Colon (tissue), 2 donors: Measurements from ENCODE around the gene CISD1.

ENCODE experiments used
- FAIRE-seq: peaks from 2 replicates; lab custom pipeline; 2012; peaks lifted over from hg19 to GRCh38; lab: Jason Lieb, UNC
- donor health status: control.
- donor health status: control.

Gene CISD1

DNA sequence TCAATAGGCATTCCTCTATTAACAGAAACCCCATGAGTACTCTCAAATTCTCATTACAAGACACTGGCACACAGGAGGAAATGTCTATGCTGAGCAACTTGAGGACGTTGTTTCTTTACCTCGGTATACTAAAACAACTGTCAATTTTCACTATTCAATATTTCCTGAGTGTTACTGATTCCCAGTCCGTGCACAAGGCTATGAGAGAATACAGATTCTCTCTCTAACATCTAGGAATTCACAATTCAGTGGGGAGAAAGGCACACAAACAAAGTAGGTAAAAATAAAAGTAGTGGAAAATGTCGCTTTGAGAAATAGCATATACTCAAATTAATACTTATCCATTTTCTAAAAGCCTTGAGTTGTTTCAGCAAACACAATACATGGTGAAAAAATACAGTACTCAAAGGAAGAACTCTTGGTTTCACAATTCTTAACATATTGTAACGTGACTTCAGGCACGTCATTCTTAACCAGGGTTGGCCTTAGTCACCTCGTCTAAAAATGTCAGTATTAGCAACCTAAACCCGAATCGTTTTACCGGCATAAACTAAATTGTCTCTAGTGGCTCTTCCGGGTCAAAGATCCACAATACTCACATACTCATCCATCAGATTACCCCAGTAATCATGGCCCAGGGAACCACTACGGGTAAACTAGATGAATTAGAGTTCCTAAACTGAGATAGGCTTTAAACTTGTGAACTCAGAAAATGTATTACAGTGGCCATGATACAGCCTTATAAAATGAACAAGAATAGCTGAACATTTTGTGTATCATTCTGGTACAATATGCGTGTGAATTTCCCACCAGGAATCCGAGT, 2.7 kb upstream of the CISD1 start:
- no peak for FAIRE-seq

GRCh38 chr10:58266826-58267712, 1.9 kb upstream of the CISD1 start:
- FAIRE-seq: no peak

DNA sequence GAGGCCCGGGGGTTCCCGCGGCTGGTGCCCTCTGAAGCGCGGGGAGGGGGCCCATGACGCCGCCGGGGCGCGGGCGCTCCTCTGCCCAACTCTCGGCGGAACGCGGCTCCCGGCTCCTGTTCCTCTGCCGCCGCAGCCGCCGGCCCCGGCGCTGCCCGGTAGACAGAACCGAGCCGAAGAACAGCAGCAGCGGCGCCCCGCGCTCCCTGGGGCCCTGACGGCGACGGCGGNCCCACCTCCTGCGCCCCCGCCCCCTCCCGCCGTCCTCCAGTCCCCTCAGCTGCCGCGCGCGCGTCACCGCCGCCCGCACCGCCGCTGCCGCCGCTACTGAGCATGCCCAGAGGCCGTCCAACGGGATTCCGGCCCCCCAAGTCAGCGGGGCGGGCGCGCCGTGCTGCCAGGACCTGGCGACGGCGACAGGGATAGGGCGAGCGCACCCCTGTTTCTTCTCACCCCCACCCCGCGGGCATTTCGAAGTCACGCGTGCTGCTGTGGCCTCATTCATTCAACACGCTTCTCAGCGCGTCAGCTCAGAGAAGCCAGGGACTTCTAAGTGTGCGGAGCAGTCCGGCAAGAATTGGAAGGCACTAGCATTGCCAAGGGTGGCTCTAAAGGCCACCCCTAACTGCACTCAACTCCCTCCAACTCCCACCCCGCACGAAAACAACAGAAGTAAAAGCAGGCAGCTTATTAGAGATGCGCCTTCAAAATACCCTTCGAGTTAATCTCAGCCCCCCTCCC, 1.1 kb upstream of the CISD1 start, which contains the start of gene IPMK:
TSS of gene IPMK (minus strand) at position 182 of the 741 bp plus-strand sequence. CDS start 283 bp downstream, outside the sequence.
- FAIRE-seq: no peak

GRCh38 chr10:58268454-58268945, 462 bp upstream of the CISD1 start:
- FAIRE-seq: no peak

DNA sequence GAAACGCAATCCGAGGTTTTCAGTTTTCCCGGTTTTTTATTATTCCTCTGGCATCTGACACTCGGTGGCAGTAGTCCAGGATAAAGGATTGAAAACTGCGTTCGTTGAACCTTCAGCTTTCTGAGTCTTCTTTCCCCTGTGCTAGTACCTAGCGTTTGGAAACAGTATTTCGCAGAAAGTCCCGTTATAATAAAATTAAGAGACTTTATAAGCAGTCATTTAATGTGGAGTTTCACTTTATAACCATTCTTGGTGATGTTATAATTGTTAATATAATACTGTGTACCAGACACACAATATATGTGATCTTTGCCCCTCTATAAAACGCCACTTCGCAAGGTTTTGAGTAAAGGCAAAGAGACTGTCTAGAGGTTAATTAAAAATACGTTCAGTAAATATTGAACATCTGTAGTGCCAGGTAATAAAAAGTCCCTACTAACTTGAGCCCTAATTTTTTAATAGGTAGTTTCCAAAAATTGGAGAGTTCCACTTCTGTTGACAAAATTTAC, 874 bp downstream of the CISD1 start:
- FAIRE-seq: no peak

- no peak for FAIRE-seq
These were observed 6.3 kb downstream of the CISD1 start for GRCh38 chr10:58275261-58275660.

GRCh38 chr10:58275908-58276307, 6.9 kb downstream of the CISD1 start:
- FAIRE-seq: no peak

DNA sequence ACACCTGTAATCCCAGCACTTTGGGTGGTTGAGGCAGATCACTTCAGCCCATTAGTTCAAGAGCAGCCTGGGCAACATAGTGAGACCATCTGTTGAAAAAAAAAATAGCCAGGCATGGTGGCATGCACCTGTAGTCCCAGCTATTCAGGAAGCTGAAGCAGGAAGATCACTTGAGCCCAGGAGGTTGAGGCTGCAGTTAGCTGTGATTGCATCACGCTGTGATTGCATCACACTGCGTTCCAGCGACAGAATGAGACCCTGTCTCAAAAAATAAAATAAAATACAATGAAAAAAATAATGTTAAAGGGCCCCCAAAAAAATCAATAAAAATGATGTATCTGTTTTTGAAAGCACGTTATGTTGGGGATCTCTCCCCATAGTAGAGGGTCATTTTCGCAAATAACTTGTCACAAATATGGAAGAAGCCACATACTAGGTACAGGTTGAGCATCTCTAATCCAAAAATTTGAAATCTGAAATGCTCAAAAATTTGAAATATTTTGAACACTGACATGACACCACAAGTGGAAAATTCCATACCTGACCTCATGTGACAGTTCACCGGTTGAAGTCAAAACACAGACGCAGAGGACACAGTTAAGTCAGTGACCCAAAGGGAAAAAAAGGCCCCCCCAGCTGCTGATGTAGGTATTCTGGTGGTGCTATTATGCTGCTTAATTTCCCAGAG, 9.5 kb downstream of the CISD1 start:
- FAIRE-seq: no peak

GRCh38 chr10:58278962-58279307, 10.0 kb downstream of the CISD1 start:
- no peak for FAIRE-seq

- no peak for FAIRE-seq
These were observed 11.5 kb downstream of the CISD1 start for GRCh38 chr10:58280477-58280876.

DNA sequence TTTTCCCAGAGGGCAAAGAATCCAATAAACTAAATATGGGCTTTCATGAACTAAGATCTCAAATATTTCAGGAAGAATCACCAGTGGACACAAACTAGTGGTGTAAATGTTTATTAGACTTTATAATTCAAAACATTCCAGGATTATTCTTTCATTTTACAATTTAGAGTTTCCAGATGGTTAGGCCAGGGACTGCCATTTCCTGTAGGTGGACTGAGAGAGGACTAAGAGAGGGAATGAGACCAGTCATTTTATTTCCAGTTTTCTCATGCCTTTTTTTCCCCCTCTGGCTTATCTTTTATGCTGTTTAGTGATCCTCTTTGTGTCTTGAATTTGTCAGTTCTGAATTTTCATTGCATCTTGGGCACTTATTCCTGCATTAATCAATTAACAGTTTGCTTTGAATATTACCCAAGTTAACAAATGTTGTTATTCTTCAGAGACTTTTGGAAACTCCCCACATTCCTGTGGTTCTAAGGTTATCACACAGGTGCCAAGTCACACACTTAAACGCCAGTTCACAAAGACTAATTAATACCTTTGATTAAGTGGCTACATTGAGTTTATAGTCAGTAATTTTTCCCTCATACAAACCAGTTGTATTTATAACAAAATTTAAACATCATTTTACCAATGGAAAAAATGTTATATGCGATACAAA, 12.3 kb downstream of the CISD1 start:
- no peak for FAIRE-seq

DNA sequence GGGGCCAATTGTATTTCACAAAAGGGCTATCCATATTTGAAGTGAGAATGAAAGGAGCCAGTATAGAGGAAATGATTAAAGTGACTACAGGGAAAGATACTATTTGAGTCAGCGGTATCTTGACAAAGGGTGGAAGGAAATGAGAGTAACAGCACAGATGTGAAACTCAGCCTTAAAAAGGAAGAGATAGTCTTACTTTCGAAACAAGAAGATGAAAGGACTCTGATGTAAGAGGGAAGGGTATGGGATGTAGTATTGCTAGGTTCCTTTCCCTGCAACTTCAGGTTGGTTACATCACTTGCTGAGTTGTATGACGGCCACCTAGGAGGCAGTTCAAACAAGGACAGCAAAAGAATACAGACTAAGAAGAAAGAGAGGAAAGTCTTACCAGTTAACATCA, 13.7 kb downstream of the CISD1 start:
- FAIRE-seq: no peak

DNA sequence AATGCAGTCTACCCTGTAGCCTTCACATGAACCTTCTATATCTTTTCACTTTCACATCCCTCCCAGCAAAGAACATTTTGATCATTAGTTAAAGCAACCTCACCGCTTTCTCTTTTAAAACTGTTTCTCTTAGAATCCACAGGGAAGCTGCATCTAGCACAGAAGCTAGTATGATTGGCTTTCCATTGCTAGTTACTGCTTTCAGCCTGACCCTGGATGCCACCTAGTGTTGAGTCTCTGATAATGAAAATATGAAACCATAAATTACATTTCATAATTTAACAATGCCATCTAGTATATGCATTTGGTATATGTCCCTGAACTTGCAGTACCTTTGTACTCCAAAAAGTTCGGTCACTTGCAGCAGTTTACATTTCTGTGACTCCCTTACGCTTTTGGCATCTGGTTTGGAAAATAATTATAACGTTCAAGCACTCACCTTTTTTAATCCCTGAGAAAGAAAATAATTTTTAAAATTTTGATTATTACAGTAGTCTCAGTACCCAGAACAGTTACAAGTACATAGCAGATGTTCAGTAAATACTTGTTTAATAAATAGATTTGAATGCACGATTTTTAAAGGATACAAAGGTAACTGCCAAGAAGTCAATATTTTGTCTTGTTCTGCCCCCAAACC, 22.7 kb downstream of the CISD1 start:
- peak; percentile 10 for FAIRE-seq

- FAIRE-seq: no peak
These were observed 25.0 kb downstream of the CISD1 start for GRCh38 chr10:58293989-58294388.

DNA sequence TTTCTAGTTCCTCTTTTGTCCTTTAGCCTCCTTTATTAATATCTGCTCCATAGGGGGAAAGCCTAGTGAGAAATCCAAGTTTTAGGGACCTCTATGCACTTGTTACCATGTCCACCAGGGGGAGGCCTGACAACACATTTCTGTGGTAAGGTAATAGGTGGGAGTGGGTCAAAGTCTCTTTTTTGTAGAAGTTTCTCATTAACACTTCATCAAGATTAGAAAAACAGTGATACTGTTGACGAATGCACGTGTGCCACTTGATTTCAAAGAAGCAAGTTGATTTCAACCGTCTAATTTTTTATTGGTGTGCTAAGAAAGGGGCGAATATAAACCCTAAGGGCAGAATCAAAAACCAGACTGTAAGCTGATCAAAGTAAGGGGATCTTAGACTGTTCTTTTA, 30.6 kb downstream of the CISD1 start:
- no peak for FAIRE-seq

GRCh38 chr10:58300676-58301075, 31.7 kb downstream of the CISD1 start:
- FAIRE-seq: no peak

DNA sequence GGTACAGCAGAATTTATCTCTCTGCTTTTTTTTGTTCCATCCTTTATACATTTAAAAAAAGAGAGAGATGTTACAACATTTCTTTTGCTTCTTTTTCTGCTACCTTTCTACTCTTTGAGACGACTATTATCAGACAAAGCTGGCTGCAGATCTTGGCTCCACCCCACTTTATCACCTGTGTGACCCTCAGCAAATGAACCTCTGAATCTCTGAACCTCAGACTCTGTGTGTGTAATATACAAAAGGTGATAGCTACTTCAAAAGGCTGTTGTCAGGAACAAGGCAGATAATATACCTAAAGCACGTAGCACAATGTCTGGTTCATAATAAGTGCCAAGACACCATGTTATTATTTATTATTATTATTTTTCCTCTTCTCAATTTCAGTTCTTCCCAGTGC, 33.3 kb downstream of the CISD1 start:
- FAIRE-seq: no peak

- FAIRE-seq: peak; percentile 71
These were observed 35.2 kb downstream of the CISD1 start for GRCh38 chr10:58304099-58304633.

- no peak for FAIRE-seq
These were observed 36.9 kb downstream of the CISD1 start for GRCh38 chr10:58305821-58306220.

GRCh38 chr10:58307676-58308075, 38.7 kb downstream of the CISD1 start:
- no peak for FAIRE-seq
